Vagina (tissue), 2 donors: ENCODE data around the gene CHRNA10. TPM values are rescaled to one million over a fixed set of nuclear protein-coding genes. Genes with fewer than 3 reads are reported as not detected.

Experiments
- DNase-seq, 2 donors: peaks; one replicate each; pipeline ENCODE4 v3.0.0-alpha.2; 2017; ENCODE audit errors: extremely low spot score in 2 of 2
- H3K27ac ChIP-seq: fragments of 200-600 bp; sonication (generic); one replicate; pipeline ENCODE4 v1.5.1; 2019
- H3K27me3 ChIP-seq: fragments of 200-600 bp; sonication (generic); one replicate; pipeline ENCODE4 v1.5.1; 2019
- H3K36me3 ChIP-seq, 2 donors: fragments of 200-600 bp; sonication (generic); one replicate each; pipeline ENCODE4 v1.5.1; 2017 to 2019
- H3K4me1 ChIP-seq: fragments of 200-600 bp; sonication (generic); one replicate; pipeline ENCODE4 v1.5.1; 2019
- H3K4me3 ChIP-seq, 2 donors: fragments of 200-600 bp; sonication (generic); 1 replicate in 1 of 2; 2 replicates in 1 of 2; pipeline ENCODE4 v1.5.1; 2016 to 2019
- H3K9me3 ChIP-seq: fragments of 200-600 bp; sonication (generic); one replicate; pipeline ENCODE4 v1.5.1; 2019
- CTCF ChIP-seq, 3 experiments: fragments of 450-650 bp in 2 of 3; fragments of 200-600 bp in 1 of 3; sonication (generic) in 1 of 3; IDR thresholded peaks; one replicate each; pipeline ENCODE4 v1.5.1; 2017 to 2019; ENCODE audit warnings: antibody characterized with exemption in 3 of 3, mild to moderate bottlenecking in 2 of 3, moderate library complexity in 2 of 3
- POLR2A ChIP-seq, 2 donors: fragments of 450-650 bp; IDR thresholded peaks; one replicate each; pipeline ENCODE4 v1.6.1; 2017; ENCODE audit warnings: antibody characterized with exemption in 2 of 2, mild to moderate bottlenecking in 2 of 2, moderate library complexity in 2 of 2
- POLR2AphosphoS5 ChIP-seq, 2 donors: sonication (generic); formaldehyde crosslinking; IDR thresholded peaks; one replicate each; pipeline ENCODE4 v1.9.0; 2017; ENCODE audit warnings: antibody characterized with exemption in 2 of 2, mild to moderate bottlenecking in 2 of 2, low read depth in 1 of 2; ENCODE audit not compliant: insufficient read depth in 1 of 2
- intact Hi-C: fragments of 100-400 bp; cut with DNase I; formaldehyde crosslinking; loops from one replicate; pipeline ENCODE4 v1.15.1; 2023
- total RNA-seq: library from RNA; depleted of rRNA; stranded (reverse); fragments of >200 nt; gene quantifications from one replicate; pipeline ENCODE4 v1.2.3, GENCODE V29; 2016

Gene CHRNA10
- total RNA-seq, 1 donor from 2014 or later, result not detected

- Histone ChIP-seq H3K4me3 (no peak overlapping the region), H3K27me3 (no peaks in the 10 kb centered on the region), H3K9me3 (no peaks in the 10 kb centered on the region), H3K4me1 (no peaks in the 10 kb centered on the region), H3K27ac (no peak overlapping the region), H3K36me3 (peaks cover 0 to 85% of the 10 kb centered on the region in 2 donors)
- intact Hi-C loops, result no loop called here
- TF ChIP-seq POLR2AphosphoS5 (IDR thresholded peaks at IDR 0.05; ENCODE audit: insufficient read depth in 1 of 2, low read depth in 1 of 2), result no peak
- TF ChIP-seq POLR2A (IDR thresholded peaks at IDR 0.05), result no peak
- no peak for TF ChIP-seq CTCF (IDR thresholded peaks at IDR 0.05)
- no peak for DNase-seq
Measured at GRCh38 chr11:3675971-3676370, 4.8 kb upstream of the CHRNA10 start.

- no peaks in the 10 kb centered on the region for H3K27me3 ChIP-seq
- intact Hi-C loops, result no loop called here
- no peak for DNase-seq
- no peaks in the 10 kb centered on the region for H3K9me3 ChIP-seq
- no peak overlapping the region for H3K4me3 ChIP-seq
- TF ChIP-seq POLR2A (IDR thresholded peaks at IDR 0.05) (no peak), POLR2AphosphoS5 (IDR thresholded peaks at IDR 0.05; ENCODE audit: insufficient read depth in 1 of 2, low read depth in 1 of 2) (no peak), CTCF (IDR thresholded peaks at IDR 0.05) (no peak)
- no peaks in the 10 kb centered on the region for H3K4me1 ChIP-seq
- H3K27ac ChIP-seq, result no peak overlapping the region
- peaks cover 0 to 79% of the 10 kb centered on the region in 2 donors for H3K36me3 ChIP-seq
Measured at GRCh38 chr11:3674189-3674588, 3.0 kb upstream of the CHRNA10 start.

DNA sequence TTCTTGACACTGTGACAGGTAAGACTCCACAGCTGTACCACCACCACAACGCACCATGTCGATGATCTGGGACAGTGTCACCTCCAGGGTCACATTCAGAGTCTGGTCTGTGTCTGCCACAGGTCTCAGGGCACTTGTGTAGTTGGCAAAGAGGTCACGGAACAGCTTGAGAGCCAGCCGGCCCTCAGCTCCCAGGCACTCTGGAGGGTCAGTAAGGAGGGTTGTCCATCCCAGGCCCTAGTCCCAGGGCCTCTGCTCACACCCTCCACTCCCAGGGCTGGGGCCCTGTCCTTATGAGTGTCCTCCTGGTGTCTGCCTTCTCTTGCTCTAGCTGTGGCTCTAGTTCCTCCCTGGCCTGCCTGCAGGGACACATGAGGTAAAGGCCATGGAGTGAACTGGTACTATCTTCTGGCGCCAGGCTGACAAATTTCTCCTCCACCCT is 1.4 kb downstream of the CHRNA10 start:
- no peak for DNase-seq
- Histone ChIP-seq H3K27me3 (no peaks in the 10 kb centered on the region), H3K9me3 (no peaks in the 10 kb centered on the region), H3K36me3 (peaks cover 0 to 64% of the 10 kb centered on the region in 2 donors), H3K27ac (no peak overlapping the region), H3K4me1 (no peaks in the 10 kb centered on the region), H3K4me3 (no peak overlapping the region)
- intact Hi-C loops, result no loop called here
- TF ChIP-seq POLR2A (IDR thresholded peaks at IDR 0.05) (no peak), CTCF (IDR thresholded peaks at IDR 0.05) (no peak), POLR2AphosphoS5 (IDR thresholded peaks at IDR 0.05; ENCODE audit: insufficient read depth in 1 of 2, low read depth in 1 of 2) (no peak)

- TF ChIP-seq POLR2AphosphoS5 (IDR thresholded peaks at IDR 0.05; ENCODE audit: insufficient read depth in 1 of 2, low read depth in 1 of 2) (no peak), POLR2A (IDR thresholded peaks at IDR 0.05) (no peak), CTCF (IDR thresholded peaks at IDR 0.05) (no peak)
- no peaks in the 10 kb centered on the region for H3K27me3 ChIP-seq
- intact Hi-C loops, result no loop called here
- no peak overlapping the region for H3K27ac ChIP-seq
- no peaks in the 10 kb centered on the region for H3K9me3 ChIP-seq
- no peaks in the 10 kb centered on the region for H3K4me1 ChIP-seq
- H3K4me3 ChIP-seq, result no peak overlapping the region
- H3K36me3 ChIP-seq, result peaks cover 0 to 58% of the 10 kb centered on the region in 2 donors
- DNase-seq, result no peak
Measured at GRCh38 chr11:3669128-3669527, 2.1 kb downstream of the CHRNA10 start.

GRCh38 chr11:3667149-3668035 is 3.8 kb downstream of the CHRNA10 start:
- H3K4me3 ChIP-seq, result no peak overlapping the region
- peaks cover 0 to 40% of the 10 kb centered on the region in 2 donors for H3K36me3 ChIP-seq
- no peak overlapping the region for H3K27ac ChIP-seq
- no peak for TF ChIP-seq CTCF (IDR thresholded peaks at IDR 0.05)
- TF ChIP-seq POLR2A (IDR thresholded peaks at IDR 0.05), result no peak
- no peak for TF ChIP-seq POLR2AphosphoS5 (IDR thresholded peaks at IDR 0.05; ENCODE audit: insufficient read depth in 1 of 2, low read depth in 1 of 2)
- intact Hi-C loops, result no loop called here
- H3K9me3 ChIP-seq, result no peaks in the 10 kb centered on the region
- no peak for DNase-seq
- no peaks in the 10 kb centered on the region for H3K27me3 ChIP-seq
- no peaks in the 10 kb centered on the region for H3K4me1 ChIP-seq
